CD4-positive, alpha-beta T cell treated with Interleukin-17A for 4 hours (primary cell): Measurements from ENCODE around the gene MGAT2.
"Not testable (repeated sequence)": the region's sequence is repeated elsewhere in the genome, so short reads cannot be mapped to it uniquely, and the experiment has no call there.

Experiments
- DNase-seq: peaks from one replicate; pipeline ENCODE4 v3.0.0-alpha.2; 2020; ENCODE audit warnings: mixed read lengths

The MGAT2 gene

GRCh38 chr14:49612671-49613070 lies 7.9 kb upstream of the MGAT2 start:
- DNase-seq: no peak

- DNase-seq: no peak
These were observed 6.4 kb upstream of the MGAT2 start for GRCh38 chr14:49614196-49614595.

- no peak for DNase-seq
These were observed 4.8 kb upstream of the MGAT2 start for GRCh38 chr14:49615776-49616175.

DNA sequence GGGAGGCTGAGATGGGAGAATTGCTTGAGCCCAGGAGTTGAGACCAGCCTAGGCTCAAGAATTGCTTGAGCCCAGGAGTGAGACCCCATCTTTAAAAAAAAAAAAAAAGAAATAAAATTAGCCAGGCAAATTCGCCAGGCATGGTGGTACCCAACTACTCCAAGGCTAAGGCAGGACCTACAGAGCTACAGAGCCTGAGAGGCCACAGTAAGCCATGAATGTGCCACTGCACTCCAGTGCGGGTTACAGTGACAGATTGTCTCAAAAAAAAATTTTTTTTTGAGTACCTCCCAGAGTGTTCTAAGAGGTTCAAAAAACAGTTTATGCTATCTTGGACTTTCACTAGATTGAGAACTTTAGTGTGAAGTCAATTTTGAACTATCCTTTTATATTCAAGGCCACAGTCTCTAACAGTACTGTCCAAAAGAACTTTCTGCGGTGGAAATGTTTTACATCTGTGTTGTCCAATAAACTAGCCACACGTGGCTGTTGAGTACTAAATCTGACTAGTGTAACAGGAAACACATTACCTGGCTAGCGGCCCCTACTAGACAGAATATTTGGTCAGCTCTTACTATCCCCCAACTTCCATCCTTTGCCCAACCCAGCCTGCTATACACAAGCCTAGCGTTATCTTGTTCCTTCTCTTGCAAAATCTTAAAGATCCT lies 2.6 kb upstream of the MGAT2 start:
- DNase-seq: no peak

- not testable (repeated sequence) for DNase-seq
These were observed 1.3 kb upstream of the MGAT2 start for GRCh38 chr14:49619273-49619672.

- no peak for DNase-seq
These were observed 869 bp upstream of the MGAT2 start for GRCh38 chr14:49619730-49620129.

DNA sequence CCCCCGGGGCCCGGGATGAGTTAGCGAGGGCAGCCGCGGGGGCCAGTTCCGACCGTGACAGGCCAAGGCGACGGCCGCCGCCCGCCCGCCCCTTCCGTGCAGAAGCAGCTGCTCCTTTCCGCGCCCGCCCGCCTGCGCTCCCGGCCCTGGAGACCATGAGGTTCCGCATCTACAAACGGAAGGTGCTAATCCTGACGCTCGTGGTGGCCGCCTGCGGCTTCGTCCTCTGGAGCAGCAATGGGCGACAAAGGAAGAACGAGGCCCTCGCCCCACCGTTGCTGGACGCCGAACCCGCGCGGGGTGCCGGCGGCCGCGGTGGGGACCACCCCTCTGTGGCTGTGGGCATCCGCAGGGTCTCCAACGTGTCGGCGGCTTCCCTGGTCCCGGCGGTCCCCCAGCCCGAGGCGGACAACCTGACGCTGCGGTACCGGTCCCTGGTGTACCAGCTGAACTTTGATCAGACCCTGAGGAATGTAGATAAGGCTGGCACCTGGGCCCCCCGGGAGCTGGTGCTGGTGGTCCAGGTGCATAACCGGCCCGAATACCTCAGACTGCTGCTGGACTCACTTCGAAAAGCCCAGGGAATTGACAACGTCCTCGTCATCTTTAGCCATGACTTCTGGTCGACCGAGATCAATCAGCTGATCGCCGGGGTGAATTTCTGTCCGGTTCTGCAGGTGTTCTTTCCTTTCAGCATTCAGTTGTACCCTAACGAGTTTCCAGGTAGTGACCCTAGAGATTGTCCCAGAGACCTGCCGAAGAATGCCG lies 699 bp downstream of the MGAT2 start:
- DNase-seq: no peak

GRCh38 chr14:49622022-49622607 lies 1.5 kb downstream of the MGAT2 start:
- no peak for DNase-seq

DNA sequence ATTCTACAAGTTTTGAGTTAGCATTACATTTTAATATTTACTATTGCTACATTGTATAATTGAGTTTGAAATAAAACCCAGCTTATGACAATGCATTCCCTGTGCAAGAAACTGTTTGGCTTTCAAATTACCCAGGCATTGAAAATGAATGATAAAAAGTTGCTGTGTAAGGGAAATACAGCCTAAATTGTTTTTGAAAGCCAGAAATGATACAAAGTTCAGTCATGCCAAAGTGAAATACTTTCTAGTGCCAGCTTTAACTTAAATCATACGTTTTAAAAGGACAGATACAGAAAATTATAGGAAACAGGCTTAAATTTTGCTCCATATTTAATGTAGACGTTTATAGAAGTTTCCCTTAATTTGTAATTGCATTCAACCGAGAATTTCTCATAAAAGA lies 2.8 kb downstream of the MGAT2 start:
- no peak for DNase-seq

DNA sequence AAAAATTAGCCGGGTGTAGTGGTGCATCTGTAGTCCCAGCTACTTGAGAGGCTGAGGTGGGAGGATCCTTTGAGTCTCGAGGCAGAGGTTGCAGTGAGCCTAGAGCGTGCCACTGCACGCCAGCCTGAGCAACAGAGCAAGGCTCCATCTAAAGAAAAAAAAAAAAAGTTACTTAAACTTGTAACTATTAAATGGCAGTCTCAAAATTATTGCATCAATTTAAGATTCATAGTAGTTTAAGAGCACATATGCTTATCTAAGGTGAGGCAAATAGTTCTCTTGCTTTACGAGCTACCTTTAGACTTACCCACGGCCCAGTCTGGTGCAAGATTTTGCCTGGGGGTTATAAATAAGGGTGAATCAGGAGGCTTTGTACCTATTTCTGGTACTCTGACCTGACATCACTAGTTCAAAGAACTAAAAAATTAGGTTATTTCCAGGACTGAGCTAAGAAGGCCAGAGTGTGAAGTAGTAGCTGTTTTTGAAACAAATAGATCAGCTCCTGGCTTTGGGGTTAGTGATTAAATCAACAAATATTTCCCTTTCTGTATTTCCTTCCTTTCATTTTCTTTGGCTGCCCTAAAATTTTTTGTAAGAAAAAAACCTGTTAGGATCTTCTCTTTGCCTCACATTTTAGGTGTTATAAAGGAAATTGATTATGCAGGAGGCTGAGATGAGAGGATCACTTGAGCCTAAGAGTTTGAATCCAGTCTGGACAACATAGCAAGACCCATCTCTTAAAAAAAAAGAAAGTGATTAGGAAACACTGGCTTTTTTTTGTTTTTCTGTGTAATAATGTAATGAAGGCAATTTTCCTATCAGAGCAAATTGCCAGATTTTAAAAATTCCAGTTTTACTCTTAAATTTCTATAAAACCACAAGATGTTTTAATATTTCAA lies 3.6 kb downstream of the MGAT2 start:
- DNase-seq: peak; percentile 19

DNA sequence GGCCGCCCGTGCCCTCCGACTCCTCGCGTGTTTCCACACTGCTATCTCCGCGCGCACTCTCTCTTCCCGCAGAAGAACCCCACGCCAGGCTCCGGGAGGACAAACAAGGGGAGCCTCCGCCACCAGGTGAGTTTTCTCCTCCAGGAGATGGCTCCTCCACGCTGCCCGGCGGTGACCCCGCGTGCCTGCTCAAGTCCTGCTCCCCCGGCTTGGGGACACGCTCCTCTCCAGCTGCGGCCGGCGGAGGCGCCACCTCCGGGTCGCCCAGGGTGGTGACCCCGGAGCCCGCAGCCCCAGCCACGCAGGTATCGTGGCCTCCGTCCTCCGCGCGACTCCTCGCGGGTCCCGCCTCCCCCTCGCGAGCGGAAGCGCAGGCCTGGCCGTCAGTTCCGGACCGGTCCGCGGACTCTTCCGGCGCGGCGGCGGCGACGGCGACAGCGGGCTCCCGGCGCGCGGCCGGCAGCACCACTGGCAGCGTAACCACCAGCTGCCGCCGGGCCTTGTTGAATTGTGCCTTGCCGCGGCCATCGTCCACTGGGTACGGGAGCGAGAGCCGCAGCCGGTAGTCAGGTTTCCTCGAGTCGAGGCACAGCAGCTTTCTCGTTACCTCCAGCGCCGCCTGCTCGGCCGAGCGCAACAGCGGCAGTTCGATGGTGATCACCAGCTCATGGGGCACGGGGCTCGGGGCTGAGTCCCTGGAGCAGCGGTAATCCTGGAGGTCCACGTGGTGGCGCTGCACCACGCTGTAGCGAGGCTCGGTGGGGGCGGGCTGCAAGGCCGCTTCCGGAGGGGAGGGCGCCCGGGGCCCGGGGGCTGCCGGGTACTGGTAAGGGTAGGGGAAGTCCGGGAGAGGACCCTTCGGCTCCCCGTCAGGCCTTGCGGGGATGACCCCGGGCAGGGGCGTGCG lies 13.3 kb downstream of the MGAT2 start:
- DNase-seq: peak; percentile 96

GRCh38 chr14:49634547-49635334 lies 14.1 kb downstream of the MGAT2 start, which contains the start of gene DNAAF2:
DNAAF2 (minus strand) TSS chr14:49635244; CDS start chr14:49635149, 95 bp downstream.
- DNase-seq: peak; percentile 69

- DNase-seq: no peak
These were observed 16.3 kb downstream of the MGAT2 start for GRCh38 chr14:49636866-49637265.

- DNase-seq: no peak
These were observed 17.0 kb downstream of the MGAT2 start for GRCh38 chr14:49637534-49638078.

GRCh38 chr14:49640540-49641417 lies 20.2 kb downstream of the MGAT2 start:
- DNase-seq: no peak

- DNase-seq: no peak
These were observed 21.1 kb downstream of the MGAT2 start for GRCh38 chr14:49641697-49642129.

DNA sequence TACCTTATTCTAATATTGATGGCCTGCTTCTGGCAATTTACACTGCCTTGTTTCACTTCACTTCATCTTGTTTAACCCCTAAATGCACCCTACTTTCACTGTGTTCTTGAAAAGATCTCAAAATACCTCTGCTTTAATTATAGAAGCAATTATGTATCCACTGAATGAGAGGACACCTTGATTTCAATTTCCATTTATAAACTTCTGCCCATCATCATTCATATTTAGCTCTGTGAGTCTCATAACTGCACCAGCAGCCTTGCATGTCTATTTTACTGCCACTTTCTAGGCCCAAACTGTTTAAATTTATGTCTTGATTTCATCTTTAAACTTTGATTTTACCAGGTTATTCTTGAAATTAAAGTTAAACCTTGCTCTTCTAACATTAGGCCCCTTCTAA lies 21.6 kb downstream of the MGAT2 start:
- no peak for DNase-seq

DNA sequence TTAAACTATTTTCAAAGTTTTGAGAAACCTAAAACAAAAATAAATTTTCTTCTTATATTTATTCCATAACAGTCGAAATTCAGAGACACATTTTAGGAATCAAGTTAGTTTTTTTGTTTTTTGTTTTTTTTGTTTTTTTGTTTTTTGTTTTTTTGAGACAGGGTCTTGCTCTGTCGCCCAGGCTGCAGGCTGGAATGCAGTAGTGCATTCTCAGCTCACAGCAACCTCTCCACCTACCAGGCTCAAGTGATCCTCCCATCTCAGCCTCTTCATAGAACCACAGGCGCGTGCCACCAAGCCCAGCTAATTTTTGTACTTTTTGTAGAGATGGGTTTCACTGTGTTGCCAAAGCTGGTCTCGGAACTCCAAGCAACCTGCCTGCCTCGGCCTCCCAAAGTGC lies 32.9 kb downstream of the MGAT2 start:
- DNase-seq: no peak

DNA sequence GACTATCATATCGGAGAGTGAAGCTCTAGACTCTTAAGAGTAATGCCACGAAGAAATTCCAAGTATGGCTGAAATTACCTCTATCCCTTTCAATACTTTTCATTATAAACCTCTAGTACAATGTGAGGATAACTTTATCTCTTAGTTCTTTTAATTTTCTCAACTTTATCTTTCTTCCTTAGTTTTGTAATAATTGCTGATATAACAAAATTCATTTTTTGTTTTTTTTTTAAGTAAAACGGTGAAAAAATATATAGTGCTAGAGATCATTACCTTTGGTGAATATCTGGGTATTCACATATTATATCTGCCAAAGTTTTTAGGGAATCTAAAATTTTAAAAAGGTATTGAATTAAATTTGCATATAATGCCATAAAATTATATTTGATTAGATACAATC lies 33.9 kb downstream of the MGAT2 start:
- DNase-seq: no peak

DNA sequence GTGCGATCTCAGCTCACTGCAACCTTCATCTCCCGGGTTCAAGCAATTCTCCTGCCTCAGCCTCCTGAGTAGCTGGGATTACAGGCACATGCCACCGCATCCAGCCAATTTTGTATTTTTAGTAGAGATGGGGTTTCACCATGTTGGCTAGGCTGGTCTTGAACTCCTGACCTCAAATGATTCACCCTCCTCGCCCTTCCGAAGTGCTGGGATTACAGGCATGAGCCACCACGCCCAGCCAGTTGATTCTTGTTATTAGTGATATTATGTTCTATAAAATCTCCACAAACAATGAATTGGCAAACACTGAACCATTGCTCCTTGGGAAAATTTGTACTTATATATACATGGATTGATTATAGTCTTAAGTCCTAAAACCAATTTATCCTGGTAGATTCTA lies 36.9 kb downstream of the MGAT2 start:
- not testable (repeated sequence) for DNase-seq
